ENCODE measurements around the gene TRAPPC8. TPM values are rescaled to one million over a fixed set of nuclear protein-coding genes. Genes with fewer than 3 reads are reported as not detected.

Gene TRAPPC8
- total RNA-seq, 2 donors from 2014 or later, result 27.2 to 33.8 TPM

DNA sequence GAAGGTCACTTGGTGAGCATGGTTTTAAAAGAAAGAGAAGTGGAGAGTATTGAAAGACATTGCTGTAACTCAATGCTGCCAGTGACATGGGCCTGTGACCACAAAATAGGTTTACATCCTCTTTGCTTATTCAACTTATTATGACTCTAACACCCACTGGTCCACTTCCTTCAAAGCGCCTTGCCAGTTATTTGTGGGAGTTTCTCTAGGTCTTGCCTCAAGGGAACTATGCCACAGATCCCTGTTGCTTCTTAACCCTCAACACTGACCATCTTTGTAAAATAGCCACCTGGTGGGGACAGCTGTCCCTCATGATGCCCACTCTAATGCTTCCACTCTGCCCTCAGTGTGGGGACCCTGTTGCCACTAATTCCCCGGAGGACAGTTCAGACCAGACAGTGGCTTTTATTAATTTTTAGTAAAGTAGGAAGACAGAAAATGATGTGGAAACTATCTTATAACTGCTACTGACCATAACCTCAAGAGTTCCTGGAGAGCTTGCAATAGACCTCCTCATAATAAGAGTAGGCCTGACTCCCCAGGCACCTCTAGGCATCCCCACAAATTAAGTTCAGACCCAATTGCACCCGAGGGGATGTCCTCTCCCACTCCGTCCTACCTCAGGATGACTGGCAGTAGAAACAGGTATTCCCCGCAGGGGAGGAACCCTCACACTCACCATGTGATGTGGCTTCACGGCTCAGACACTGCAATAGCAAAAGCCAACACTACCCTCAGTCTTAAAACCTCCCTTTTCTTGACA, 150.9 kb downstream of the TRAPPC8 start:
- TF ChIP-seq, protein P1, sequence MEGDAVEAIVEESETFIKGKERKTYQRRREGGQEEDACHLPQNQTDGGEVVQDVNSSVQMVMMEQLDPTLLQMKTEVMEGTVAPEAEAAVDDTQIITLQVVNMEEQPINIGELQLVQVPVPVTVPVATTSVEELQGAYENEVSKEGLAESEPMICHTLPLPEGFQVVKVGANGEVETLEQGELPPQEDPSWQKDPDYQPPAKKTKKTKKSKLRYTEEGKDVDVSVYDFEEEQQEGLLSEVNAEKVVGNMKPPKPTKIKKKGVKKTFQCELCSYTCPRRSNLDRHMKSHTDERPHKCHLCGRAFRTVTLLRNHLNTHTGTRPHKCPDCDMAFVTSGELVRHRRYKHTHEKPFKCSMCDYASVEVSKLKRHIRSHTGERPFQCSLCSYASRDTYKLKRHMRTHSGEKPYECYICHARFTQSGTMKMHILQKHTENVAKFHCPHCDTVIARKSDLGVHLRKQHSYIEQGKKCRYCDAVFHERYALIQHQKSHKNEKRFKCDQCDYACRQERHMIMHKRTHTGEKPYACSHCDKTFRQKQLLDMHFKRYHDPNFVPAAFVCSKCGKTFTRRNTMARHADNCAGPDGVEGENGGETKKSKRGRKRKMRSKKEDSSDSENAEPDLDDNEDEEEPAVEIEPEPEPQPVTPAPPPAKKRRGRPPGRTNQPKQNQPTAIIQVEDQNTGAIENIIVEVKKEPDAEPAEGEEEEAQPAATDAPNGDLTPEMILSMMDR (IDR thresholded peaks at IDR 0.05), result no peak
- Histone ChIP-seq H3K27ac (no peak overlapping the region), H3K4me1 (no peaks in the 10 kb centered on the region), H3K27me3 (no peaks in the 10 kb centered on the region), H3K4me3 (no peak overlapping the region), H3K9me3 (no peaks in the 10 kb centered on the region), H3K36me3 (no peaks in the 10 kb centered on the region)
- DNase-seq (ENCODE audit: low spot score), result no peak

DNA sequence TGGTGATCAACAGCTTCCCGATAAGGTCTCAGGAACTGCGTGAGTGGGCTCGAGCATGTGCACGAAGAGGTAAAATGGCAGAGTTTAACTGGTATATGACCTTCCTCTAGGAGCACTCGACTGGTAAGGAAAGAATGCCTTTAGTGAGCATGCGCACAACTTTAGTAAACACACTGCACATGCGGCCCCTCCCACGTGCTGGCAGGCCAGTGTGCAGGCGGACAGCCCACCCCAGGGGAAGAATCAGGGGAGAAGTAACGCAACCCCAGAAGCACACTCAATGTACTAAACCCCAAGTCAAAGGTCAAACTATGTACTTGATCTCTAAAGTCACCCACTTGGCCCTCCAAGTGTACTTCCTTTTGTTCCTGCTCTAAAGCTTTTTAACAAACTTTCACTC, 153.5 kb downstream of the TRAPPC8 start:
- Histone ChIP-seq H3K27me3 (no peaks in the 10 kb centered on the region), H3K4me3 (no peak overlapping the region), H3K9me3 (no peaks in the 10 kb centered on the region), H3K4me1 (no peaks in the 10 kb centered on the region), H3K27ac (no peak overlapping the region), H3K36me3 (no peaks in the 10 kb centered on the region)
- no peak for DNase-seq (ENCODE audit: low spot score)
- TF ChIP-seq, protein P1 (IDR thresholded peaks at IDR 0.05), result no peak

DNA sequence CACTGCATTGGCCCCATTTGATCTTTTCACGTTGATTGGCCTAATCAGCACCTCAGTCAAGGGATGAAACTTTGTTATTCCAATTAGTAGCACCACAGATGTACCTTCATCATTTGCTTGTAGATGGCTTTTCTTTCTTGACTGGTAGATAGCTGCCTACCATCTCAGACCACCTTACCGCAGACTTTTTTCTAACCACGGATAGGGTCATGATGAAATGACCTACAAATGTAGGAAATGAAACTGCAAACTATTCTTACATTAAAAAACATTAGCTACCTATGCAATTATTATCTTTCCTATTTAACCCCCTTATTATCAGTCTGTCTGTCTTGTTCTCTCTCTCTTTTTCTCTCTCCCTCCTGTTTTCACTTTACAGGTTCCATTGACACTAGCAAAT, 159.9 kb downstream of the TRAPPC8 start:
- Histone ChIP-seq H3K27me3 (no peaks in the 10 kb centered on the region), H3K27ac (no peak overlapping the region), H3K4me1 (no peaks in the 10 kb centered on the region), H3K9me3 (peaks cover 0 to 9% of the 10 kb centered on the region in 2 donors), H3K36me3 (no peaks in the 10 kb centered on the region), H3K4me3 (no peak overlapping the region)
- TF ChIP-seq, protein P1 (IDR thresholded peaks at IDR 0.05), result no peak
- no peak for DNase-seq (ENCODE audit: low spot score)

Other genes starting within 250 kb of the TRAPPC8 start
- not detected for gene SLC25A52, start 182.2 kb downstream of the TRAPPC8 start, total RNA-seq
- gene RNF125, start 75.7 kb upstream of the TRAPPC8 start, total RNA-seq, result 1 to 10 TPM; 1.7 to 5.6 TPM
- 10 to 100 TPM in 1 of 2 donors, 1 to 10 TPM in 1; 5.5 to 11.3 TPM for gene RNF138, start 148.7 kb upstream of the TRAPPC8 start, total RNA-seq
- gene MEP1B, start 246.9 kb upstream of the TRAPPC8 start, total RNA-seq, result not detected